Activated CD4-positive, alpha-beta T cell treated with anti-CD3 and anti-CD28 coated beads for 1 hour (primary cell): Measurements from ENCODE around the gene MYH7.
"Not testable (repeated sequence)": the region's sequence is repeated elsewhere in the genome, so short reads cannot be mapped to it uniquely, and the experiment has no call there.

Experiments
- DNase-seq: peaks from one replicate; pipeline ENCODE4 v3.0.0-alpha.2; 2020

MYH7 gene

DNA sequence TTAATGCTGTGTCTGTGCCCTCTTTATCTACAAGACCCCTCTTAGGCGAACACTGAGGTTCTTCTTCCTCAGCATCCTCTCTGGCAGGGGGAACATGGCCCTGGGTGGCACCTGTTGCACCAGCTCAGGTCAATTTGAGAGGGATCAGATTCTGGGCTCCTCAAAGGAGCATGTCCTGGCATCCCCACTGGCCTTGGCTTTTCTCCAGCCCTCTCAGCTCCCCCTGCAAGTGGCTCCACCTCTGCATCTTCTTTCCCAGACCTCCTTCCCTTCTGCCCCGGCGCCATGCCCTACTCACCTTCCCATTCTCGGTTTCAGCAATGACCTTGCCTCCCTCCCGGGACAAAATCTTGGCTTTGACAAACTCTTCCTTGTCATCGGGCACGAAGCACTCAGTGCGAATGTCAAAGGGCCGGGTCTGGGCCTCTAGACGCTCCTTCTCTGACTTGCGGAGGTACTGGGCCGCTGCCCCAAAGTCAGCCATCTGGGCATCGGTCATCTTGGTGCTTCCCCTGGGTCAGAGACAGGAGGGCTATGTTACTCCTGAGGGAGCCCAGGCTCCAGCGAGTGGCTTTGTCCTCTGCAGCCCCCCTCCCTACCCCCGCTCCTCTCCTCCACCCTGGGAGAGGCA, 28.6 kb downstream of the MYH7 start:
- DNase-seq = no peak

DNA sequence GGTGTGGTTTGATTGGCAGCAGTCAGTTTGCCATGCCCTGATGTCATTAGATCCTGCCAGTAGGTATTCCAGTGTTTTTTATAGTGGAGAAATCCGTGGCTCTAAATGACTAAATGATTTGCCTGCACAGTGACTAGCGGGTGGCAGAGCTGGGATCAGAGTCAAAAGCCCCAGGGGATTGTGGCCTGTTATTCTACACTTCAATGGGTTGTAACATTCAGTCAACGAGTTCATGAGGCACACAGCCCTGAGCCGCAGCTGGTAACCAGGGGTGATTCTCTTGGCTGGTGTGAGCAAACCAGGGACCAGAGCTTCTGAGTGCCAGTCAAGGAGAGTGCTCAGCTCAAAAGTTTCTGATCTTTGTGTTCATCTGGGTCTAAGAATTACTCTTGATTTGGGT, 29.2 kb downstream of the MYH7 start:
- DNase-seq = no peak

GRCh38 chr14:23405516-23406025, 29.9 kb downstream of the MYH7 start:
- no peak for DNase-seq

GRCh38 chr14:23405096-23405495, 30.4 kb downstream of the MYH7 start:
- DNase-seq = no peak

DNA sequence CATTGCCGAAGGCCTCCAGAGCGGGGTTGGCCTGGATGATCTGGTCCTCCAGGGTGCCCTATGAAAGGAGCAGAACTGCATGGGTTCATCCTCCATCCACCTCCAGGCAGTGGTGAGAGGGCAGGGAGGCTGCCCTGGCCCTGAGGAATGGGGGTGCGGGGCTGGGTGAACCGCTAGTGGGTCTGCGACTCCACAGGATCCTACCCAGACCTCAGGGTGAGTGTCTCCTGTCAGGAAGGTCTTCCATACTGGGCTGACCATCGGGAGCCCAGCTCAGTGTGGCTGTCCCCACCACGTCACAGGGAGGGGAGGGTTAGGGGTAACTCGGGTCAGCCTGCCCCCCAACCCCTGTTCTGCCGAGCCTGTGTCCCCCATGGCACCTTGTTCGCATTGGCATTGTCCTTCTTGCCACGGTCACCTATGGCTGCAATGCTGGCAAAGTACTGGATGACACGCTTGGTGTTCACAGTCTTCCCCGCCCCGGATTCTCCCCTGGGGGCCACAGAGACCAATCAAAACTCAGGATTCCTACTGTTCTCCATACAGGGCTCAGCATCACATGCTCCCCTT, 31.0 kb downstream of the MYH7 start:
- no peak for DNase-seq

- no peak for DNase-seq
Measured at GRCh38 chr14:23403908-23404307, 31.6 kb downstream of the MYH7 start.

DNA sequence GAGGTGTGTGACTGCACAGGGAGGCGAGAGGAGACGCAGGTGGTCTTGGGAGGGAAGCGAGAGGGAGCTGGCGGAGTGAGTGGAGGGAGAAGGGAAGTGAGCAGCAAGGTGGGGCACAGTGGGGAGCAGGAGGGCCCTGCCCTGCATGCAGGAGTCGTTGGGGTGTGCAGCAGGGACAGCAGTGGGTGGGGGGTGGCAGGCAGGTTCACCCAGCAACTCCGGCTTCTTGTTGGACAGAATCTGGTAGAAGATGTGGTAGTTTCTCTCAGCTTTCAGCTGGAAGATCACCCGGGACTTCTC, 32.4 kb downstream of the MYH7 start:
- DNase-seq = no peak

DNA sequence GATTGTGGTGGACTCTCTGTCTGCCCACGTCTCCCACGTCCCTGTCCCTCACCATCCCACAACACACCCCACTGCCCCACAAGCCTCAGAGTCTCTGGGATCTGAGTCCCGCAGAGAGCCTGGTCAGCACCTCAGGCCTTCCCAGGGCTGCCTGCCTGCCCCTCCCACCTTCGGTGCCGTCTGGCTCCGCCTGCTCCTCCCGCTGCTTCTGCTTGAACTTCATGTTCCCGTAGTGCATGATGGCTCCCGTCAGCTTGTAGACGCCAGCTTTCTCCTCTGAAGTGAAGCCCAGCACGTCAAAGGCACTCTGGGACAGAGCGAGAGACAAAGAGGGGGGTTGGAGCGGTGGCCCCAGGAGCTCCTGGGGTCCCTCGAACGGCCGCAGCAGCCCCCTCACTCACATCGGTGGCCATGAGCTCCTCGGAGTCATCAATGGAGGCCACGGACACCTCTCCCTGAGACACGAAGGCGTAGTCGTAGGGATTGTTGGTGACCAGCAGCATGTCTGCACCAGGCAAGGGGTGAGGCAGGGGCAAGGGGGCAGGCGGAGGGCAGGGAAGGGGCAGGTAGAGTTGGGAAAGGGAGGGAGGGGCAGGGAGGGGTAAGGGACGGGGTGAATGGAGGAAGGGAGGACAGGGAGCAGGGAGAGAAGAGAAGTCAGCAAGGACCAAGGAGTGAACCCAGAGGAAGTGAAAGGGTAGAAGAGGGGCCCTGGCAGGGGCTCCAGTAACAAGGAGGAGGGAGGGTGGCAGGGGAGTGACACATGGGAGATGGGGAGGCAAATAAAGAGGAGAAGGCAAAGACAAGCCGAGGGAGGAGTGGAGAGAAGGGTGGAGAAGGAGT, 32.9 kb downstream of the MYH7 start:
- no peak for DNase-seq

- DNase-seq = no peak
Measured at GRCh38 chr14:23401291-23401690, 34.2 kb downstream of the MYH7 start.

DNA sequence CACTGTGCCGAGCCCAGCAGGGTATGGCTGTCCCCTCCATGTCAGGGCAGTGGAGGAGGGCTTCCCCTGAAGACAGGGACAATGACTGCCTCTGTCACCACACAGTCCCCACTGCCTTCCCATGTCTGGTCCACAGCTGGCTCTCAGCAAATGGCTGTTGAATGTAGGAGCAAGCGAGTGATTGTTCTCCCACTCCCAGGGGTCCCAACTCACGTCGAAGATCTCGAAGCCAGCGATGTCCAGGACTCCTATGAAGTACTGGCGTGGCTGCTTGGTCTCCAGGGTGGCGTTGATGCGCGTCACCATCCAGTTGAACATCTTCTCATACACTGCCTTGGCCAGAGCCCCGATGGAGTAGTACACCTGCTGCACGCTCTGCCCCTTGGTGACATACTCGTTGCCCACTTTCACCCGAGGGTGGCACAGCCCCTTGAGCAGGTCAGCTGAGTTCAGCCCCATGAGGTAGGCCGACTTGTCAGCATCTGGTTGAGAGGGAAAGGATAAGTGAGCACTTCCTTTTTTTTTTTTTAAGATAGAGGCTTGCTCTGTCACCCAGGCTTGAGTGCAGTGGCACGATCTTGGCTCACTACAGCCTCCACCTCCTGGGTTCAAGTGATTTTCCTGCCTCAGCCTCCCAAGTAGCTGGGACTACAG, 34.8 kb downstream of the MYH7 start:
- DNase-seq = not testable (repeated sequence)

GRCh38 chr14:23399591-23399990, 35.9 kb downstream of the MYH7 start:
- no peak for DNase-seq

GRCh38 chr14:23399136-23399535, 36.3 kb downstream of the MYH7 start:
- DNase-seq = no peak

GRCh38 chr14:23398348-23398747, 37.1 kb downstream of the MYH7 start:
- DNase-seq = no peak

GRCh38 chr14:23396781-23397407, 38.6 kb downstream of the MYH7 start:
- no peak for DNase-seq

DNA sequence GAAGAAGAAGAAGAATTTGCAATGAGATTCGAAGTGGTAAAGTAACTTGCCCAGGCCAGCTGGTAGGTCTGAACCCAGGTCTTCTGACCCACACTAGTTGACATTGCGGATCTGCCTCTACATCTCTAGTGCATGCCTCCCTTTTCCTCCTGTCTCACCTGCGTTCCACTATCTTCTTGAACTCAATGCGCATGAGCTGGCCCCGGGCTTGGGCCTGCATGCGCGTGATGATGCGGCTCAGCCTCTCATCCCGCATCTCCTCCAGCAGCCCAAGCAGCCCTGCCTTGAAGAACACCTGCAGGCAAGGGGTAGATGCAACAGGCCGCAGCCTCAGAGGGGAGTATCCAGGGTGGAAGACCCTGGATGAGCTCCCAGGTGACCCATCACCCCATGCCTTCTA, 39.3 kb downstream of the MYH7 start:
- DNase-seq = no peak

DNA sequence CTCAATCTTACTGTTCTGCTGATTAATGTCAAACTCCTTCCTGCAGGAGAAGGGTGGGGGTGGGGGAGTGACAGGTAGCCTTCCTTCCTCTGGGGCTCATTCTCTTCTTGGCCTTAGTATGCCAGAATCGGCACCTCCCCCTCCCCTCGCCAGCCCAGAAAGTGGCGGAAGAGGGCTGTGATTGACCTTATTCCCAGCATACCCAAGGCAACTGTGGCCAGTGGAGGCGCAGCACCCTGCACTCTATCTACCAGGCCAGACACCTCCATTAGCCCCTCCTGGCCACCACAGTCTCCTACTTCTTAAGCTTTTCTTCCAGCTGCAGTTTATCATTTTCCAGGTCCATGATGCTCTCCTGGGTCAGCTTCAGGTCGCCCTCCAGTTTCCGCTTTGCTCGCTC, 42.8 kb downstream of the MYH7 start:
- DNase-seq = no peak

GRCh38 chr14:23389871-23390270, 45.6 kb downstream of the MYH7 start:
- not testable (repeated sequence) for DNase-seq

- no peak for DNase-seq
Measured at GRCh38 chr14:23389396-23389795, 46.1 kb downstream of the MYH7 start.

- DNase-seq = no peak
Measured at GRCh38 chr14:23388996-23389395, 46.5 kb downstream of the MYH7 start.

- no peak for DNase-seq
Measured at GRCh38 chr14:23387916-23388882, 47.3 kb downstream of the MYH7 start.

DNA sequence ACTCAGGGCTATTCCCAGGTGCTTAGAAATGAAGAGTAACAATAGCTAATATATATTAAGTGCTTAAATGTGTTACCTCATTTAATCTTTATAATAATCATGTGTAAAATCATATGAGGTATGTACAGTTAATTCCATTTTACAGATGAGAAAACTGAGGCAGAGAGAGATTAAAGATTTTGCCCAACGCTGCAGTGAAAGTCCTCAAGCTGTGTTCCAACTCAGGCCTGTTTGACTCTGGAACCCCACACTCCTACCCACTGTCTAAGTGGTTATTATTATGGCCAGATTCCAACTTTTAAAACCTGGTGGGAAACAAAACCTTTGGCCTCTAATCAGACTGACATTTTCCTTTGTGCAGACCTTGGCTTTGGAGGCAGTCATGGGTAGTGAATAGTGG, 48.5 kb downstream of the MYH7 start:
- no peak for DNase-seq

DNA sequence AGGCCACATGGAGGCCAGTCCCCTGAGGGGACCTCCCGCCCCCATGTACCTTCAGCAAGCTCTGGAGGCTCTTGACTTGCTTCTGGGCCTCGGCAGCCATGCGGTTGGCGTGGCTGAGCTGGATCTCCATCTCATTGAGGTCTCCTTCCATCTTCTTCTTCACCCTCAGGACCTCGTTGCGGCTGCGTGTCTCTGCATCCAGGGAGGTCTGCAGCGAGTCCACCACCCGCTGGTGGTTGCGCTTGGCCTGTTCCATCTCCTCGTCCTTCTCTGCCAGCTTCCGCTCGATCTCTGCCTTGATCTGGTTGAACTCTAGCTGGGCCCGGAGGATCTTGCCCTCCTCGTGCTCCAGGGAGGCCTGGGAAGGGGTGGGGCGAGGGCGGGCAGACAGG, 49.2 kb downstream of the MYH7 start:
- DNase-seq = not testable (repeated sequence)
